GM12875 (cell line): ENCODE results near the gene BMP8A.
"Not testable (repeated sequence)": the region's sequence is repeated elsewhere in the genome, so short reads cannot be mapped to it uniquely, and the experiment has no call there.

ENCODE experiments used
- H3K4me3 ChIP-seq: one replicate; pipeline ENCODE4 v1.5.1; 2011; ENCODE audit warnings: low read depth, low read length, control low read depth
- CTCF ChIP-seq: IDR thresholded peaks from 2 replicates; pipeline ENCODE4 v1.5.1; 2011; ENCODE audit warnings: low read depth, mild to moderate bottlenecking, control low read depth, inconsistent platforms, low read length, moderate library complexity, borderline replicate concordance; ENCODE audit not compliant: insufficient read depth

The BMP8A gene

DNA sequence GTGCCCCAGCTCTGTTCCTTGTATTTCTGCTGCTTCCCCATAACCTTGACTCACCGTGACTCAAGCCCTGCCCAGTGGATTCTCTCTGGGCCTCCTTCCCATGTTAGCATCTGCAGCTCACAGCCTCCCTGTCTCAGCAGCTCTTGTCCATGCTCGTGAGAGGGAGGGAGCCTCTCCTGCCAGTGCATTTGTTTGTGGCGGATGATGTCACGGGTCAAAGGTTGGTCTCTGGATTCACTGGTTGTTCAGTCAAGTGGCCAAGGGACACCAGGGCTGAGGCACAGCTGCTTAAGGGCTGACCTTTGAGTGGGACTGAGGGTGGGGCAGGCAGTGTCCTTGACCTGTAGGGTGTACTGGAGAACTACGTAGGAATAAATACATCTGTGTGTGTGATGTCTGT is 27.9 kb downstream of the BMP8A start:
- H3K4me3 ChIP-seq: not testable (repeated sequence)

GRCh38 chr1:39522221-39522620 is 30.8 kb downstream of the BMP8A start:
- H3K4me3 ChIP-seq: not testable (repeated sequence)

- no peak overlapping the region for H3K4me3 ChIP-seq
- TF ChIP-seq CTCF: no peak
Observed at GRCh38 chr1:39522661-39523567, 31.5 kb downstream of the BMP8A start.

- no peak for TF ChIP-seq CTCF
Observed at GRCh38 chr1:39524171-39524570, 32.7 kb downstream of the BMP8A start.

DNA sequence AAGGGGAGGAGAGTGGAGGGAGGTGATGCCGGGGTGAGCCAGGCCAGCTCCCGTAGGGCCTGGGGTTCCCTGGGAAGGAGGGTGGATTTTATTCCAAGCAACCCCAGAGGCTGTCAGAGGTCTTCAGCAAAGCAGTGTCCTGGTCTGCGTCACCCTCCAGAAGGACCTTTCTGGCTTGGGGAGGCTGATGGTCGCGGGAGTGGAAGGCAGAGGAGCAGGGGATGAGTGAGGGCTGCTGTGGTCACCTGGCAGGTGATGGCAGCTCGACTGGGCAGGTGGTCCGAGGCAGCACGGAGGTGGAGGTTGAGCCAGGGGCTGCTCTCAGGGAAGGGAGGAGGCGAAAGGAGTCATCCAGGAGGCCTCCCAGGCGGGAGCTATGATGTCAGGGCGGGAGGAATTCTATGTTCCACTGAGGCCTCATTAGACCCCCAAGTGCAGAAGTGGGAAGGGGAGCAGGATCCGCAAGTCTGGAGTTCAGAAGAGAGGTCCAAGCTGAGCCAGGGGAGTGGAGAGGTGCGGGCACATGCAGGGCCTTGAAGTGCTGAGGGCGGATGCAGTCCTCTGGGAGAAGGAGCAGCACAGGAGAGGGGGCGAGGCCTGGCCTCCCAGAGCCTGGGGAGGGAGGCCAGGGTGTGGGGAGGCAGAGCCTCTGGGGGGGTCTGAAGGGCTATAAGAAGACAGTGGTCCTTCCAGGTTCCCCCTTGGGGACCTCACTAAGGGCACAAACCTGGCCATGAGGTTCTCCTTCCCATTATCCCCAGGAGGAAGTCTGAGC is 33.3 kb downstream of the BMP8A start:
- TF ChIP-seq CTCF: no peak
- no peak overlapping the region for H3K4me3 ChIP-seq

More at GRCh38 chr1:39524171-39524570, 32.7 kb downstream of the BMP8A start:
- H3K4me3 ChIP-seq: no peak overlapping the region

DNA sequence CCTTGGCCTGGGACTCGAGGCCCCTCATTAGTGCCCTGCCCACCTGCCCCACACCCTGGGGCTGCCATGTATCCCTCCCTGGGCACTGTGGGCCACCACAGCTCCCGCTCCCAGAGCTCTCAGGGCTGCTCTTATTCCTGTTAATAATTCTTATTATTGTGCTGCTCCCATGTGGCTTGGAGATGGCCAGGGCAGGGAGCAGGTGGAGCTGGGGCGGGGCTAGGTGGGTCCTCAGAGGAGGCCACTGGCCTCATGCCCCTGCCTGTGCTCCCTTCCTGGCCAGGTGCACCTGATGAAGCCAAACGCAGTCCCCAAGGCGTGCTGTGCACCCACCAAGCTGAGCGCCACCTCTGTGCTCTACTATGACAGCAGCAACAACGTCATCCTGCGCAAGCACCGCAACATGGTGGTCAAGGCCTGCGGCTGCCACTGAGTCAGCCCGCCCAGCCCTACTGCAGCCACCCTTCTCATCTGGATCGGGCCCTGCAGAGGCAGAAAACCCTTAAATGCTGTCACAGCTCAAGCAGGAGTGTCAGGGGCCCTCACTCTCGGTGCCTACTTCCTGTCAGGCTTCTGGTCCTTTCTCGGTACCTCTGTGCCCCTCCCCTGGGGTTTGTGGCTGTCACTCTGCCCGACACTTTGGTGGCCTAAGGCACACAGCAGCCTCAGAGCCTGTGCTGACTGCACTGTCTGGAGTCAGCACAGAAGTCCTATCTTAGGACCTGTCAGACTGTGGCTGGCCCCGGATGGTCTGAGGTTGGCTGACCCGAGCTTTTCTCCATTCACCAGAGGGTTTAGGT is 34.1 kb downstream of the BMP8A start:
- H3K4me3 ChIP-seq: no peak overlapping the region
- TF ChIP-seq CTCF: no peak

- no peak for TF ChIP-seq CTCF
- H3K4me3 ChIP-seq: no peak overlapping the region
Observed at GRCh38 chr1:39526466-39527189, 35.2 kb downstream of the BMP8A start.

DNA sequence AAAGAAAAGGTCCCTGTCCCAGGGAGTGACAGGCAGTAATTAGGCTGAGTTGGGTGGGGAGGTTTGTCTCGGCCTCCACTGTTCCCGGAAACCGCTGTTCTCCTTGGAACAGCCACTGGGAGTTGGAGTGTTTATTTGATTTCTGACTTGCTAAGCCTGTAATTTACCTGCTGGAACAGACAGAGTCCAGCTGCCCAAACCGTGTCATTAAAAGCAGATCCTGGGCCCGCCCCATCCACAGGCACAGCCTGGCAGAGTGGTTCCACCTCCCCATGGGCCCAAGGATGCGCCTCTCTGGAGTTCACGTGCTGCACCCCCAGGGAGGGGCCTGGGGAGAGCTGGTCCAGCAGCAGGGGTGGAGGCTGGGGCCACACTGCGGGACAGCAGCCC is 35.7 kb downstream of the BMP8A start:
- not testable (repeated sequence) for H3K4me3 ChIP-seq
